NT2/D1 (cell line): ENCODE measurements around the gene BMPR1B.

Experiments used
- SUZ12 ChIP-seq: IDR thresholded peaks from 2 replicates; pipeline ENCODE4 v1.6.1; 2011; ENCODE audit not compliant: insufficient read length, insufficient read depth; ENCODE audit errors: extremely low read depth
- YY1 ChIP-seq: IDR thresholded peaks from 2 replicates; pipeline ENCODE4 v1.6.1; 2011; ENCODE audit not compliant: insufficient read length, insufficient read depth
- ZNF274 ChIP-seq: IDR thresholded peaks from 2 replicates; pipeline ENCODE4 v1.6.1; 2011; ENCODE audit warnings: mild to moderate bottlenecking, low read depth, low read length

DNA sequence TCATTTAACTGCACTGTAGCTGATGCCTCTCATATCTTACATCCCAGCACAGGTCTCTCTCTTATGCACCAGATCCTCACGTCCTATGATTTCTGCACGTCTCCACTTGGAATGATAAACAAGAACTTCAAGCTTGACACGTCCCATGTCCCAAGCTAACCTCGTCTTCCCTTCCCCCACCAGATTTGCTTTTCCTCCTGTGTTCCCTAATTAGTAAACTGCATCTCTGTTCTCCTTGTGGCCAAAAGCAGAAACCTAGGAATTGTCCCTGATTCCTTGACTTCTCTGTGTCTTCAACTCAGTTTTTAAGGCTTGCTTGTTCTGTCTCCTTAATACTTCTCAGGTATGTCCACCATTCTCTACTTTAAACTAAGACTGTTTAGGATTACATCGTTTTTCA lies 171.9 kb downstream of the BMPR1B start:
- TF ChIP-seq SUZ12, result no peak
- no peak for TF ChIP-seq ZNF274
- no peak for TF ChIP-seq YY1
